ENCODE results near the gene CPNE1. TPM values are rescaled to one million over a fixed set of nuclear protein-coding genes. Genes with fewer than 3 reads are reported as not detected.
"Not testable (repeated sequence)": the region's sequence is repeated elsewhere in the genome, so short reads cannot be mapped to it uniquely, and the experiment has no call there.

Gene CPNE1
- total RNA-seq, 3 donors from 2014 or later (not counting 1 experiment from before 2014, with no cell fraction given), result 298 to 342 (median 334) TPM

GRCh38 chr20:35690265-35690664 lies 25.6 kb upstream of the CPNE1 start:
- H3K4me3 Mint-ChIP-seq, result no peak overlapping the region
- 98% methylated on average over 4 of the region's 4 CpGs for WGBS (ENCODE audit: insufficient coverage)
- no peak for TF ChIP-seq CTCF (IDR thresholded peaks at IDR 0.05)
- H3K27me3 ChIP-seq (ENCODE audit: control insufficient read depth, insufficient read depth, low read length), result no peaks in the 10 kb centered on the region
- no peaks in the 10 kb centered on the region for H3K9me3 Mint-ChIP-seq
- peaks cover 0 to under 1% of the 10 kb centered on the region in 2 donors for H3K4me1 Mint-ChIP-seq
- intact Hi-C loops (cut with micrococcal nuclease), result no loop called here
- H3K4me1 ChIP-seq (ENCODE audit: control insufficient read depth, insufficient read depth, low read length), result no peaks in the 10 kb centered on the region
- no peaks in the 10 kb centered on the region for H3K27me3 Mint-ChIP-seq (ENCODE audit: low read depth in 2 of 2)
- no peak overlapping the region for H3K4me3 ChIP-seq (ENCODE audit: low read length)
- H3K36me3 ChIP-seq (ENCODE audit: control insufficient read depth, insufficient read depth, low read length), result peaks cover 27% of the 10 kb centered on the region
- H3K27ac Mint-ChIP-seq, result no peak overlapping the region
- H3K27ac ChIP-seq (ENCODE audit: low read length), result no peak overlapping the region
- ATAC-seq, result no peak
- no peaks in the 10 kb centered on the region for H3K36me3 Mint-ChIP-seq
- no peaks in the 10 kb centered on the region for H3K9me3 ChIP-seq (ENCODE audit: control insufficient read depth, insufficient read depth, low read length)
- DNase-seq, result no peak

- intact Hi-C loops (cut with micrococcal nuclease); H3K4me1 Mint-ChIP-seq; H3K4me3 ChIP-seq (ENCODE audit: low read length); H3K9me3 ChIP-seq (ENCODE audit: control insufficient read depth, insufficient read depth, low read length); H3K4me1 ChIP-seq (ENCODE audit: control insufficient read depth, insufficient read depth, low read length); H3K9me3 Mint-ChIP-seq; H3K36me3 Mint-ChIP-seq; H3K27me3 ChIP-seq (ENCODE audit: control insufficient read depth, insufficient read depth, low read length); DNase-seq; H3K27ac Mint-ChIP-seq; H3K27me3 Mint-ChIP-seq (ENCODE audit: low read depth in 2 of 2); H3K27ac ChIP-seq (ENCODE audit: low read length); ATAC-seq; H3K4me3 Mint-ChIP-seq: not testable (repeated sequence)
- 98% methylated on average over 10 of the region's 11 CpGs for WGBS (ENCODE audit: insufficient coverage)
- peaks cover 25% of the 10 kb centered on the region for H3K36me3 ChIP-seq (ENCODE audit: control insufficient read depth, insufficient read depth, low read length)
Measured at GRCh38 chr20:35686872-35687271, 22.2 kb upstream of the CPNE1 start.

- H3K9me3 Mint-ChIP-seq; H3K4me3 Mint-ChIP-seq; intact Hi-C loops (cut with micrococcal nuclease); H3K27me3 ChIP-seq (ENCODE audit: control insufficient read depth, insufficient read depth, low read length); DNase-seq; H3K4me1 ChIP-seq (ENCODE audit: control insufficient read depth, insufficient read depth, low read length); H3K36me3 Mint-ChIP-seq; H3K27me3 Mint-ChIP-seq (ENCODE audit: low read depth in 2 of 2); H3K27ac ChIP-seq (ENCODE audit: low read length); H3K9me3 ChIP-seq (ENCODE audit: control insufficient read depth, insufficient read depth, low read length); H3K4me1 Mint-ChIP-seq; H3K4me3 ChIP-seq (ENCODE audit: low read length); ATAC-seq; H3K27ac Mint-ChIP-seq: not testable (repeated sequence)
- peaks cover 26% of the 10 kb centered on the region for H3K36me3 ChIP-seq (ENCODE audit: control insufficient read depth, insufficient read depth, low read length)
- 87% methylated on average over 8 of the region's 9 CpGs for WGBS (ENCODE audit: insufficient coverage)
Measured at GRCh38 chr20:35685368-35685767, 20.7 kb upstream of the CPNE1 start.

- Histone ChIP-seq H3K27me3 (ENCODE audit: control insufficient read depth, insufficient read depth, low read length) (no peaks in the 10 kb centered on the region), H3K4me1 (ENCODE audit: control insufficient read depth, insufficient read depth, low read length) (no peaks in the 10 kb centered on the region), H3K36me3 (ENCODE audit: control insufficient read depth, insufficient read depth, low read length) (peaks cover 18% of the 10 kb centered on the region), H3K9me3 (ENCODE audit: control insufficient read depth, insufficient read depth, low read length) (no peaks in the 10 kb centered on the region), H3K4me3 (ENCODE audit: low read length) (no peak overlapping the region), H3K27ac (ENCODE audit: low read length) (no peak overlapping the region)
- no peak for DNase-seq
- peaks cover 0 to 5% of the 10 kb centered on the region in 2 donors for H3K4me1 Mint-ChIP-seq
- no peaks in the 10 kb centered on the region for H3K36me3 Mint-ChIP-seq
- intact Hi-C loops (cut with micrococcal nuclease), result no loop called here
- WGBS (ENCODE audit: insufficient coverage), result 100% methylated on average over 1 of the region's 1 CpG
- H3K9me3 Mint-ChIP-seq, result no peaks in the 10 kb centered on the region
- TF ChIP-seq CTCF (IDR thresholded peaks at IDR 0.05), result no peak
- H3K27me3 Mint-ChIP-seq (ENCODE audit: low read depth in 2 of 2), result no peaks in the 10 kb centered on the region
- H3K27ac Mint-ChIP-seq, result no peak overlapping the region
- H3K4me3 Mint-ChIP-seq, result no peak overlapping the region
- ATAC-seq, result no peak
Measured at GRCh38 chr20:35681960-35682359, 17.3 kb upstream of the CPNE1 start.

Data from natural killer cell (primary cell).